Gastrocnemius medialis (tissue), 4 donors: Measurements from ENCODE around the gene GRIN2A. TPM values are rescaled to one million over a fixed set of nuclear protein-coding genes. Genes with fewer than 3 reads are reported as not detected.

ENCODE experiments used
- ATAC-seq, 2 donors: fragments of 150-250 bp; one replicate each; pipeline ENCODE4 v1.9.1; 2016
- DNase-seq, 2 donors: peaks; one replicate each; pipeline ENCODE4 v3.0.0-alpha.2; 2019
- H3K27ac ChIP-seq, 4 donors: fragments of 200-600 bp; sonication (generic); 1 replicate in 1 of 4; 2 replicates in 3 of 4; pipeline ENCODE4 v1.5.1; 2016 to 2018; ENCODE audit warnings: mild to moderate bottlenecking in 2 of 4, moderate library complexity in 1 of 4
- H3K27me3 ChIP-seq, 3 donors: fragments of 200-600 bp; sonication (generic) in 2 of 3; 1 replicate in 1 of 3; 2 replicates in 2 of 3; pipeline versions ENCODE4 v1.5.1 to v1.6.0; 2016 to 2019; ENCODE audit warnings: mild to moderate bottlenecking in 1 of 3, moderate library complexity in 1 of 3
- H3K36me3 ChIP-seq, 2 donors: fragments of 200-600 bp; sonication (generic) in 1 of 2; one replicate each; pipeline ENCODE4 v1.5.1; 2017 to 2018
- H3K4me1 ChIP-seq, 2 donors: fragments of 200-600 bp; sonication (generic) in 1 of 2; one replicate each; pipeline ENCODE4 v1.5.1; 2016 to 2017; ENCODE audit warnings: mild to moderate bottlenecking in 2 of 2
- H3K4me3 ChIP-seq, 4 donors: fragments of 200-600 bp; sonication (generic) in 3 of 4; 1 replicate in 1 of 4; 2 replicates in 3 of 4; pipeline ENCODE4 v1.5.1; 2016 to 2019; ENCODE audit warnings: mild to moderate bottlenecking in 2 of 4
- H3K9me3 ChIP-seq, 3 donors: fragments of 200-600 bp; sonication (generic) in 2 of 3; 1 replicate in 1 of 3; 2 replicates in 2 of 3; pipeline ENCODE4 v1.5.1; 2016 to 2019
- CTCF ChIP-seq, 5 experiments: fragments of 450-650 bp in 3 of 5; fragments of 200-600 bp in 2 of 5; sonication (generic) in 2 of 5; IDR thresholded peaks in 4 of 5; conservative IDR thresholded peaks in 1 of 5; 1 replicate in 4 of 5; 2 replicates in 1 of 5; pipeline ENCODE4 v1.5.1; 2016 to 2019; ENCODE audit warnings: antibody characterized with exemption in 5 of 5, mild to moderate bottlenecking in 3 of 5, moderate library complexity in 3 of 5
- POLR2A ChIP-seq, 2 donors: fragments of 450-650 bp; IDR thresholded peaks; one replicate each; pipeline ENCODE4 v1.6.1; 2017; ENCODE audit warnings: antibody characterized with exemption in 2 of 2, mild to moderate bottlenecking in 2 of 2, moderate library complexity in 2 of 2
- in situ Hi-C, 4 donors: fragments of 200-750 bp; cut with MboI; loops; one replicate each; pipeline versions ENCODE4 v1.15.0 to v1.8.0; 2017; ENCODE audit warnings: low sequenced_read_pairs in 4 of 4
- intact Hi-C: fragments of 100-400 bp; cut with DNase I; formaldehyde crosslinking; loops from one replicate; pipeline ENCODE4 v1.15.1; 2023; ENCODE audit warnings: low total_unique reads
- total RNA-seq, 4 donors: library from RNA; depleted of rRNA; stranded (reverse); fragments of >200 nt; gene quantifications; one replicate each; pipeline versions ENCODE4 v1.1.0 to v1.2.3, GENCODE V29; 2016

GRIN2A gene
- under 1 TPM in 2 of 4 donors, not detected in 2; 0.13 to 0.87 TPM for total RNA-seq

- in situ Hi-C loops = loop anchor here in 2 of 4 donors (10.0 to 25.0 kb wide), 3 partner anchors 538 to 1020 kb away; no protein-coding TSS in a partner anchor
- DNase-seq (no peak), ATAC-seq (no peak)
- no peak within 1 kb of the TSS for H3K27ac ChIP-seq
- intact Hi-C loops = loop anchor here (5.0 kb wide), 2 partner anchors 1020 to 1615 kb away; no protein-coding TSS in a partner anchor
- H3K4me1 ChIP-seq = peaks cover 0 to 8% of the 10 kb centered on the region in 2 donors
- H3K4me3 ChIP-seq = peak within 1 kb of the TSS; percentile 17 to 27 (median 20)
- H3K36me3 ChIP-seq = no peaks in the 10 kb centered on the region
- TF ChIP-seq POLR2A (IDR thresholded peaks at IDR 0.05) (no peak), CTCF (IDR thresholded peaks at IDR 0.05 in 4 of 5, conservative IDR thresholded peaks at IDR 0.05 in 1 of 5) (no peak)
- no peaks in the 10 kb centered on the region for H3K9me3 ChIP-seq
- peaks cover 32 to 45% (median 44%) of the 10 kb centered on the region in 3 donors for H3K27me3 ChIP-seq
Measured at GRCh38 chr16:10182222-10183053, at the start of gene GRIN2A. TSS of gene GRIN2A (minus strand) at chr16:10182428. CDS start at chr16:10180411, 2,017 bp downstream.

- Histone ChIP-seq H3K27me3 (no peaks in the 10 kb centered on the region), H3K9me3 (no peaks in the 10 kb centered on the region), H3K4me3 (no peak overlapping the region), H3K36me3 (no peaks in the 10 kb centered on the region), H3K27ac (no peak overlapping the region), H3K4me1 (peaks cover 0 to 2% of the 10 kb centered on the region in 2 donors)
- DNase-seq (no peak), ATAC-seq (no peak)
- in situ Hi-C loops (loop anchor here in 1 of 4 donors (25.0 kb wide), 1 partner anchor 94 kb away; no protein-coding TSS in a partner anchor), intact Hi-C loops (no loop called here)
- TF ChIP-seq CTCF (IDR thresholded peaks at IDR 0.05 in 4 of 5, conservative IDR thresholded peaks at IDR 0.05 in 1 of 5) (no peak), POLR2A (IDR thresholded peaks at IDR 0.05) (no peak)
Measured at GRCh38 chr16:10231563-10231962, 49.3 kb upstream of the GRIN2A start.

- TF ChIP-seq POLR2A (IDR thresholded peaks at IDR 0.05) (no peak), CTCF (IDR thresholded peaks at IDR 0.05 in 4 of 5, conservative IDR thresholded peaks at IDR 0.05 in 1 of 5) (no peak)
- DNase-seq (no peak), ATAC-seq (no peak)
- no peak overlapping the region for H3K4me3 ChIP-seq
- intact Hi-C loops (no loop called here), in situ Hi-C loops (loop anchor here in 1 of 4 donors (25.0 kb wide), 1 partner anchor 91 kb away; no protein-coding TSS in a partner anchor)
- peaks cover 0 to 2% of the 10 kb centered on the region in 2 donors for H3K4me1 ChIP-seq
- peaks cover 0 to 2% (median 0%) of the 10 kb centered on the region in 3 donors for H3K27me3 ChIP-seq
- H3K9me3 ChIP-seq = no peaks in the 10 kb centered on the region
- H3K36me3 ChIP-seq = no peaks in the 10 kb centered on the region
- no peak overlapping the region for H3K27ac ChIP-seq
Measured at GRCh38 chr16:10228779-10229178, 46.6 kb upstream of the GRIN2A start.

GRCh38 chr16:10226987-10227306 is 44.7 kb upstream of the GRIN2A start:
- H3K4me1 ChIP-seq = peaks cover 0 to 2% of the 10 kb centered on the region in 2 donors
- no peak overlapping the region for H3K27ac ChIP-seq
- peaks cover 0 to 2% (median 0%) of the 10 kb centered on the region in 3 donors for H3K27me3 ChIP-seq
- no peaks in the 10 kb centered on the region for H3K36me3 ChIP-seq
- H3K9me3 ChIP-seq = no peaks in the 10 kb centered on the region
- H3K4me3 ChIP-seq = no peak overlapping the region
- no peak for ATAC-seq
- in situ Hi-C loops (loop anchor here in 1 of 4 donors (25.0 kb wide), 1 partner anchor 90 kb away; no protein-coding TSS in a partner anchor), intact Hi-C loops (no loop called here)
- DNase-seq = no peak
- TF ChIP-seq CTCF (IDR thresholded peaks at IDR 0.05 in 4 of 5, conservative IDR thresholded peaks at IDR 0.05 in 1 of 5) (no peak), POLR2A (IDR thresholded peaks at IDR 0.05) (no peak)
